HEK293T (cell line): ENCODE data around the gene SLC12A4.

ENCODE experiments used
- ARNT ChIP-seq: fragments of 450-650 bp; IDR thresholded peaks from 2 replicates; pipeline ENCODE4 v1.6.1; 2017; ENCODE audit warnings: mild to moderate bottlenecking
- ELF4 ChIP-seq: fragments of 450-650 bp; IDR thresholded peaks from 2 replicates; pipeline ENCODE4 v1.6.1; 2017; ENCODE audit warnings: antibody characterized with exemption
- FOXM1 ChIP-seq: fragments of 450-650 bp; IDR thresholded peaks from 2 replicates; pipeline ENCODE4 v1.6.1; 2017; ENCODE audit warnings: mild to moderate bottlenecking, borderline replicate concordance
- HDGF ChIP-seq: fragments of 450-650 bp; IDR thresholded peaks from 2 replicates; pipeline ENCODE4 v1.6.1; 2017; ENCODE audit warnings: antibody characterized with exemption, borderline replicate concordance
- LEF1 ChIP-seq: fragments of 450-650 bp; IDR thresholded peaks from 2 replicates; pipeline ENCODE4 v1.6.1; 2017; ENCODE audit warnings: mild to moderate bottlenecking, borderline replicate concordance
- NFRKB ChIP-seq: fragments of 450-650 bp; IDR thresholded peaks from 2 replicates; pipeline ENCODE4 v1.6.1; 2016; ENCODE audit warnings: mild to moderate bottlenecking, moderate library complexity
- SP1 ChIP-seq: fragments of 450-650 bp; IDR thresholded peaks from 2 replicates; pipeline ENCODE4 v1.6.1; 2017
- SUZ12 ChIP-seq: fragments of 450-650 bp; IDR thresholded peaks from 2 replicates; pipeline ENCODE4 v1.6.1; 2016; ENCODE audit warnings: mild to moderate bottlenecking

DNA sequence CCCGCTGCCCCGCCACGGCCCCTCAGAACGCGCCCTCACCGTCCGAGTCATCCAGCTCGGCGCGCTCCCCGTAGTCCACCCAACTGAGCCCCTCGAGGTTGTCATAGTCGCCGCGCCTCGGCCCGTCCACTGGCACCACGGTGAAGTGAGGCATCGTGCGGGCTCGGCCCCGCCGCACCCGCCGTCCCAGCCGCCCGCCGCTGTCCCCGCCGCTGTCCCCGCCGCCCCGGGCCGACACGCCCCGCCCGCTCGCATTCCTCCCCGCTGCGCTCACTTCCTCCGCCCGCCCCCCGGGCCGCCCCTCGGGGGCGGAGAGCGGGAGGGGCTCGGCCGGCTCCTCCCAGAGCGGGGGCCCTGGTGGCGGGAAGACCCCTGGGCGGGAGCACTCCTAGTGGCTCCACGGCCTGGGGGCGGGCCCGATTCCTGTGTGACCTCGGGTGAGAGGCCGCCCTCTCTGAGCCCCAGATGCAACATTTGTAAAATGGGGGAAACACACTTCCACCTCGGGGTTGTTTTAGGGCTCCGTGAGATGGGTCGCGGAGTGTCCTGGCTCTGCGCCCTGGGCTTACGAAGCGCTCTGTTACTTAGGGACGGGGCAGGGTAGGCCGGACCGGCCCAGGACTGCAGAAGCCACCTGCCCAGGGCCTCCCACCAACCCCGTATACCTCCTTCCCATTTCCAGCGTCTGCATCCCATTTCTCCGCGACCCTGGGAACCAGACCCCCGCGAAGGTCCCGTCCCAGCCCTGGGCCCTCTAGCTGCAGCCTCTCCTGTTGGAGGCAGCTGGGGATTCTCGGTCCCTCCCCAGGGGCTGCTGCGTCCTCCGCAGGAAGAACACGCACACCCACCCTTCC is at the start of gene SLC12A4:
- TF ChIP-seq ELF4, result no peak
- TF ChIP-seq LEF1, result no peak
- no peak for TF ChIP-seq SP1
- no peak for TF ChIP-seq ARNT
- TF ChIP-seq HDGF, result no peak
- no peak for TF ChIP-seq NFRKB
- peak; percentile 76; the same call in 1 of the 2 replicates for TF ChIP-seq FOXM1
- no peak for TF ChIP-seq SUZ12
